Upper lobe of right lung (tissue), 1 donor: ENCODE data around the gene FGD5. TPM values are rescaled to one million over a fixed set of nuclear protein-coding genes. Genes with fewer than 3 reads are reported as not detected.

ENCODE experiments used
- ATAC-seq: fragments of 200-7000 bp; cut with Tn5 transposase; one replicate; pipeline ENCODE4 v1.9.1; 2020; ENCODE audit warnings: mild to moderate bottlenecking, moderate library complexity
- DNase-seq: peaks from one replicate; pipeline ENCODE4 v3.0.0-alpha.2; 2020
- H3K27ac ChIP-seq: fragments of 200-600 bp; one replicate; pipeline ENCODE4 v1.8.0; 2022
- H3K27me3 ChIP-seq: fragments of 200-600 bp; one replicate; pipeline ENCODE4 v1.8.0; 2022; ENCODE audit warnings: mild to moderate bottlenecking
- H3K36me3 ChIP-seq: fragments of 200-600 bp; one replicate; pipeline ENCODE4 v1.8.0; 2022
- H3K4me1 ChIP-seq: fragments of 200-600 bp; one replicate; pipeline ENCODE4 v1.8.0; 2022
- H3K4me3 ChIP-seq: fragments of 200-600 bp; one replicate; pipeline ENCODE4 v1.8.0; 2022; ENCODE audit warnings: mild to moderate bottlenecking
- H3K9me3 ChIP-seq: fragments of 200-600 bp; one replicate; pipeline ENCODE4 v1.8.0; 2022
- CTCF ChIP-seq: fragments of 200-600 bp; IDR thresholded peaks from one replicate; pipeline ENCODE4 v1.8.0; 2022; ENCODE audit warnings: antibody characterized with exemption
- intact Hi-C: fragments of 100-400 bp; cut with DNase I; formaldehyde crosslinking; loops from one replicate; pipeline ENCODE4 v1.11.0; 2022
- total RNA-seq: library from RNA; stranded (reverse); fragmentation: NEBNext Ultra II Directional; extraction: Animal tissue kit (Norgen Biotek cat#: 25700); gene quantifications from one replicate; pipeline ENCODE4 v1.2.1, GENCODE V29; 2021
- donor health status: DM: no; HTN: yes; CAD: no; lungs with severe emphysema.

Gene FGD5
- total RNA-seq, 1 donor from 2014 or later = 84.2 TPM

DNA sequence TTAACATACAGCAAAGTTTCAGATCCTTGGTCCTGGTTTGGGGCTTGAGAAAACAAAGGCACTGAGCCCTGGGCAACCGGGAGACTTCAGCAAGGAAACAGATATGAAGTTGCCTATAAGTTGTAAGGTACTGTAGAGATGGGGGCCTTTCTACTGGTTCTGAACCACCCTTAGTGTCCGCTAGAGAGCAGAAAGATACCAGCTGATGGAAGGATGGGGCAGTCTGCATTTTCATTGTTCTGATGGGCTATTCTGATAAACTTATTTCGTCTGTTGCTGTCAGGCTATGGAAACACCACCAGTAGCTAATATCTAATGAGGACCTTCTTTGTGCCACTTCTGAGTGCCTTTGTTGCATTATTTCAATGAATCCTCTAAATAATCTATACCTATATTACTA lies 38.7 kb downstream of the FGD5 start:
- Histone ChIP-seq H3K4me3 (no peak overlapping the region), H3K27me3 (no peaks in the 10 kb centered on the region), H3K36me3 (no peaks in the 10 kb centered on the region), H3K27ac (no peak overlapping the region), H3K9me3 (no peaks in the 10 kb centered on the region), H3K4me1 (peaks cover 21% of the 10 kb centered on the region)
- intact Hi-C loops = no loop called here
- TF ChIP-seq CTCF = no peak
- DNase-seq = no peak
- no peak for ATAC-seq

DNA sequence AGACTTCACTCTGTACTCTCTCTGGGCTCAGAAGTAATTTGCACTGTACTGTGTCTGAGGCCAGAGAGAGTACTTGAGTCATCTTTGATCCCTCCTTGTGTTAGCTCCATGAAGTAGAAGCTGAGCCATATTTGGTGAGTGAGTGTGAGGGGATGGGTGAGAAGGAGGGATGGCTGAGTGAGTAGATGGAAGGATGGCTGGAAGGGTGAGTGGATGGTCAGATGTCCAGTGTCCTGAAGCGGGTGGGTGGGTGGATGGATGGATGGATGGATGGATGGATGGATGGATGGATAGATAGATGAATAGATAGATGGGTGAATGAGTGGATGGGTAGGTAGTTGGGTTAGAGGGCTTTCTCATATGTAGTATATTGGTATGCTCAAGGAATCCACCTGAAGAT lies 39.3 kb downstream of the FGD5 start:
- Histone ChIP-seq H3K4me3 (no peak overlapping the region), H3K9me3 (no peaks in the 10 kb centered on the region), H3K27ac (no peak overlapping the region), H3K36me3 (no peaks in the 10 kb centered on the region), H3K27me3 (no peaks in the 10 kb centered on the region), H3K4me1 (peaks cover 22% of the 10 kb centered on the region)
- no peak for TF ChIP-seq CTCF
- intact Hi-C loops = no loop called here
- ATAC-seq = no peak
- DNase-seq = no peak

DNA sequence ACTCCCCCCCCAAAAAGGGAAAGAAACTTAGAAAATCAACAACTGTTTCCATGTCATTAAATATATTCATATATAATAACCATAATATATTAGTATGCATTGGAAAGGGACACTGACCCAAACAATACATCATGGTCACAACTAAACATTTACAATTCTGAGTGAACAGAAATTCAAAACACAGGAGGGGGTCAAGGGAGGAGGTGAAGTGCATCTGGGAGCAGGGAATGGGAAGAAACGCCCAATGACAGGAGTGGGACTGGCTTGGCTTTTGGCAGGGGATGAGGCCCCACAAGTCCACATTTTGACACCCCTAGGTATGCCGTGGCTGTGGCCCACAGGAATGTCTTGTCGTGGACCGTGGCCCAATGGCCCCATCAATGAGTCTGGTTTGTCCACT lies 41.1 kb downstream of the FGD5 start:
- no peak for TF ChIP-seq CTCF
- Histone ChIP-seq H3K9me3 (no peaks in the 10 kb centered on the region), H3K4me3 (no peak overlapping the region), H3K27me3 (no peaks in the 10 kb centered on the region), H3K27ac (peak overlapping the region; percentile 60), H3K4me1 (peaks cover 28% of the 10 kb centered on the region), H3K36me3 (no peaks in the 10 kb centered on the region)
- no peak for DNase-seq
- ATAC-seq = no peak
- intact Hi-C loops = no loop called here

DNA sequence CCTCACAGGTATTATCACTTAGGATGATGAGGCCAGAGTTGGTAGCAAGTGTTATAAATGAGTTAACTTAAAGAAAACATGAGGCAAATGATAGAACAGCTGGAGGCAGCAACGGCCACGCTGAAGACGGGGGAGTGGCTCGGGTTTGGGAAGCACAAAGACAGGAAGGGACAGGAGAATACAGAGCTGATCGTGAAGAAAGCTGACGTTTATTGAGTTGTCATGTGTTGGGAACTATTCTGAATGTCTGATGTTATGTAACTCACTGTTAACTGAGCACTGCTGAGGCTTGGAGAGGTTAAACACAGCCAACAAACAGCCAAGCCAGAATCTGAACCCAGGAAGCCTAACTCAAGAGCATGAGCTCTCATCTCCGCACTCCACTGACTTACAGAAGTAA lies 42.3 kb downstream of the FGD5 start:
- no peak for TF ChIP-seq CTCF
- H3K27ac ChIP-seq = peak overlapping the region; percentile 60
- no peak for DNase-seq

DNA sequence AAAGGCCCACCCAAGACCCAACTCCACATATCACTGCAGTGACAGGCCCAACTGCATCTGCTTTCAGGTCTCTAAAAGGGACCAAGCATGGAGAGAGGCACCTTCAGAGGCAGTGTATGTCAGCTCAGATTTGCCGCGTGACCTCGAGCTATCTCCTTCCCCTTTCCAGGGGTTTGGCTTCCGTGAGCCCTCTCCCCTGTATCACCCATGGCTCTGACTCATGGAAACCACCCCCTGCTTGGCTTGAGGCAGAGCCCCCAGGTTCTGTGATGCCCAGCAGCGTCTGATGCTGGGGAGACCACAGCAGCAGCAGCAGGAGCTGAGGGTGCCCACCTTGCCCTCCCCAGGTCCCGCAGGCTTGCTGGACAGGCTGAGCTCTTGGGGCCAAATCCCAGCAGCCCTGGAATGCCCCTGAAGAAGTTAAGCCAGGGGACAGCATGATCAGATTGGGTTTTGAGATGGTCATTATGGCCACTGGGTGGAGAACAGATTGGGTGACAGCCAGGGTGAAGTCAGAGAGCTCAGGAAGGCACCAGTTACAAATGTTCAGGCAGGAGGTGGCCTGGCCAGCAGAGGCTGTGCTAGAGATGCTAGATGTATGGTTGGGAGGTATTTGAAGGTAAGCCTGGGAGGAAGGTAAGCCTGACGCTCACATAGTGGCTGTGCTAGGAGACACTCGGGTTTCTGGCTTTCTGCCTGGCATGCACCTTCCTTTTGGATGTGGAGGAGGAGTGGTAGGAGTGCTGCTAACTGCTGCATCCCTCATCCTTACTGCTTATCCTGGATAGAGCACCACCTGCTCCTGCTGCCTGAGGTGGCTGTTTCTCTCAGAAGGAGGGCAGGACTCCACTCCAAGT lies 42.9 kb downstream of the FGD5 start:
- ATAC-seq = peak; percentile 15
- H3K27ac ChIP-seq = peak overlapping the region; percentile 60
- DNase-seq = no peak
- peaks cover 28% of the 10 kb centered on the region for H3K4me1 ChIP-seq
- H3K27me3 ChIP-seq = no peaks in the 10 kb centered on the region
- no peak for TF ChIP-seq CTCF
- H3K4me3 ChIP-seq = no peak overlapping the region
- intact Hi-C loops = no loop called here
- no peaks in the 10 kb centered on the region for H3K36me3 ChIP-seq
- H3K9me3 ChIP-seq = no peaks in the 10 kb centered on the region

More for the DNA sequence above, 42.3 kb downstream of the FGD5 start:
- H3K9me3 ChIP-seq = no peaks in the 10 kb centered on the region
- intact Hi-C loops = no loop called here
- H3K36me3 ChIP-seq = no peaks in the 10 kb centered on the region
- no peak overlapping the region for H3K4me3 ChIP-seq
- ATAC-seq = peak; percentile 19
- H3K4me1 ChIP-seq = peaks cover 28% of the 10 kb centered on the region
- H3K27me3 ChIP-seq = no peaks in the 10 kb centered on the region
